Kidney epithelial cell (primary cell): ENCODE data around the gene PDE6H. TPM values are rescaled to one million over a fixed set of nuclear protein-coding genes. Genes with fewer than 3 reads are reported as not detected.
A peak's percentile ranks its signal among the peaks of the same experiment; 100 is the strongest.

Experiments used
- DNase-seq: peaks from one replicate; pipeline ENCODE4 v3.0.0-alpha.2; 2010; ENCODE audit warnings: low read depth
- H3K27me3 ChIP-seq: 2 replicates; pipeline ENCODE4 v1.6.0; 2011; ENCODE audit warnings: low read length; ENCODE audit not compliant: control insufficient read depth, insufficient read depth
- H3K36me3 ChIP-seq: 2 replicates; pipeline ENCODE4 v1.5.1; 2011; ENCODE audit warnings: low read length; ENCODE audit not compliant: control insufficient read depth, insufficient read depth
- H3K4me3 ChIP-seq: 2 replicates; pipeline ENCODE4 v1.5.1; 2011; ENCODE audit warnings: low read depth, mild to moderate bottlenecking, control low read depth, low read length
- total RNA-seq: library from RNA; depleted of rRNA; stranded (reverse); fragments of >200 nt; gene quantifications from 2 replicates; pipeline ENCODE4 v1.2.3, GENCODE V29; 2015
- TF ChIP-seq, protein P1 (sequence below): IDR thresholded peaks from 2 replicates; pipeline ENCODE4 v1.5.1; 2011; ENCODE audit warnings: mild to moderate bottlenecking, moderate library complexity, low read length, control low read depth, inconsistent platforms; ENCODE audit not compliant: insufficient read depth, poor library complexity, severe bottlenecking

PDE6H gene
- total RNA-seq, 1 donor from 2014 or later, result not detected

GRCh38 chr12:14946861-14947260, 26.0 kb upstream of the PDE6H start:
- Histone ChIP-seq H3K36me3 (no peaks in the 10 kb centered on the region), H3K4me3 (no peak overlapping the region), H3K27me3 (no peaks in the 10 kb centered on the region)
- TF ChIP-seq, protein P1, sequence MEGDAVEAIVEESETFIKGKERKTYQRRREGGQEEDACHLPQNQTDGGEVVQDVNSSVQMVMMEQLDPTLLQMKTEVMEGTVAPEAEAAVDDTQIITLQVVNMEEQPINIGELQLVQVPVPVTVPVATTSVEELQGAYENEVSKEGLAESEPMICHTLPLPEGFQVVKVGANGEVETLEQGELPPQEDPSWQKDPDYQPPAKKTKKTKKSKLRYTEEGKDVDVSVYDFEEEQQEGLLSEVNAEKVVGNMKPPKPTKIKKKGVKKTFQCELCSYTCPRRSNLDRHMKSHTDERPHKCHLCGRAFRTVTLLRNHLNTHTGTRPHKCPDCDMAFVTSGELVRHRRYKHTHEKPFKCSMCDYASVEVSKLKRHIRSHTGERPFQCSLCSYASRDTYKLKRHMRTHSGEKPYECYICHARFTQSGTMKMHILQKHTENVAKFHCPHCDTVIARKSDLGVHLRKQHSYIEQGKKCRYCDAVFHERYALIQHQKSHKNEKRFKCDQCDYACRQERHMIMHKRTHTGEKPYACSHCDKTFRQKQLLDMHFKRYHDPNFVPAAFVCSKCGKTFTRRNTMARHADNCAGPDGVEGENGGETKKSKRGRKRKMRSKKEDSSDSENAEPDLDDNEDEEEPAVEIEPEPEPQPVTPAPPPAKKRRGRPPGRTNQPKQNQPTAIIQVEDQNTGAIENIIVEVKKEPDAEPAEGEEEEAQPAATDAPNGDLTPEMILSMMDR, result no peak
- DNase-seq, result no peak

GRCh38 chr12:14948672-14949071, 24.2 kb upstream of the PDE6H start:
- H3K4me3 ChIP-seq, result no peak overlapping the region
- TF ChIP-seq, protein P1, result no peak
- no peaks in the 10 kb centered on the region for H3K27me3 ChIP-seq
- peak; percentile 90 for DNase-seq
- no peaks in the 10 kb centered on the region for H3K36me3 ChIP-seq

GRCh38 chr12:14949631-14950030, 23.2 kb upstream of the PDE6H start:
- H3K4me3 ChIP-seq, result no peak overlapping the region
- TF ChIP-seq, protein P1, result no peak
- no peak for DNase-seq
- no peaks in the 10 kb centered on the region for H3K36me3 ChIP-seq
- no peaks in the 10 kb centered on the region for H3K27me3 ChIP-seq

GRCh38 chr12:14950421-14950820, 22.4 kb upstream of the PDE6H start:
- H3K27me3 ChIP-seq, result no peaks in the 10 kb centered on the region
- TF ChIP-seq, protein P1, result no peak
- no peak overlapping the region for H3K4me3 ChIP-seq
- H3K36me3 ChIP-seq, result no peaks in the 10 kb centered on the region
- no peak for DNase-seq

- H3K36me3 ChIP-seq, result no peaks in the 10 kb centered on the region
- H3K27me3 ChIP-seq, result no peaks in the 10 kb centered on the region
- no peak for DNase-seq
- no peak overlapping the region for H3K4me3 ChIP-seq
- TF ChIP-seq, protein P1, result no peak
Observed at GRCh38 chr12:14950982-14951746, 21.7 kb upstream of the PDE6H start.

DNA sequence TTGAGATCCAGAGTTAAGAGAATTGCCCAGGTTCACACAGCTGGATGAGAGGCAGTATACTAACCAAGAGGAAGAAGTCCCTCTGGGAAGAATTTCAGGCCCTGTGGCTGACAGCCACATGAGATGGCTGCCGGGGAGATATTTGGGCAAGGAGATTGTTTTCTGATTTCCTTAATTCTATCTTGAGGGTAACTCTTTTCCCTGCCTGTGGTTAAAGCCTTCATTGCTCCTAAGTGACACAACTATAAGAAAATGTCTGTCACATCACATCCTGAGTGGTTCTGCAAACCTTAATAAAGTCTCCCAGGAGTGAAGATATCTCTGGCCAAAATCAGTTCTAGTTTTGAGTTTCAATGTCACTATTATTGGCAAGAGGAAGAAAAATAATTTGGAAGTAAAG, 21.0 kb upstream of the PDE6H start:
- TF ChIP-seq, protein P1, result no peak
- no peak for DNase-seq
- no peaks in the 10 kb centered on the region for H3K27me3 ChIP-seq

More for the DNA sequence above, 21.0 kb upstream of the PDE6H start:
- H3K4me3 ChIP-seq, result no peak overlapping the region
- no peaks in the 10 kb centered on the region for H3K36me3 ChIP-seq
